ENCODE results near the gene RGMB. TPM values are rescaled to one million over a fixed set of nuclear protein-coding genes. Genes with fewer than 3 reads are reported as not detected.

RGMB gene
- total and polyA plus RNA-seq, 2 of the 13 experiments (the other 11 are each of a cell fraction or from before 2014, with no cell fraction given): 3.0 to 3.8 TPM

- TF ChIP-seq ZNF740 (CRISPR knock-in tag; IDR thresholded peaks at IDR 0.05): no peak
- peak in 1 of 2 experiments; percentile 57; a peak in 2 of 4 replicates for TF ChIP-seq ATF4 (CRISPR knock-in tag; IDR thresholded peaks at IDR 0.05)
- TF ChIP-seq PRDM10 (CRISPR knock-in tag; IDR thresholded peaks at IDR 0.05; ENCODE audit: low read depth): peak; percentile 45; the same call in 1 of the 2 replicates
- TF ChIP-seq LCORL (IDR thresholded peaks at IDR 0.05): no peak
- no peak for TF ChIP-seq LCORL (CRISPR knock-in tag; IDR thresholded peaks at IDR 0.05)
- TF ChIP-seq MIER3 (CRISPR knock-in tag; IDR thresholded peaks at IDR 0.05; ENCODE audit: borderline replicate concordance): 0 out of 2 replicates have a peak, but pooled peaks have one; percentile 34
- TF ChIP-seq ZNF138 (CRISPR knock-in tag; IDR thresholded peaks at IDR 0.05; ENCODE audit: low read depth): no peak
- TF ChIP-seq ZNF44 (CRISPR knock-in tag; IDR thresholded peaks at IDR 0.05): no peak
- TF ChIP-seq ZSCAN31 (CRISPR knock-in tag; IDR thresholded peaks at IDR 0.05; ENCODE audit: low read depth): no peak
- TF ChIP-seq ZNF543 (CRISPR knock-in tag; IDR thresholded peaks at IDR 0.05): peak; percentile 77; the same call in 1 of the 2 replicates
- peak; percentile 29; the same call in 1 of the 2 replicates for TF ChIP-seq E2F1 (CRISPR knock-in tag; IDR thresholded peaks at IDR 0.05)
- no peak for TF ChIP-seq SYNCRIP (IDR thresholded peaks at IDR 0.05; ENCODE audit: insufficient read depth, low read depth, low read length)
- peak; percentile 68 for TF ChIP-seq ZNF18 (CRISPR knock-in tag; IDR thresholded peaks at IDR 0.05; ENCODE audit: insufficient replicate concordance)
- TF ChIP-seq MIER2 (CRISPR knock-in tag; IDR thresholded peaks at IDR 0.05): no peak
- no peak for TF ChIP-seq ARNT (IDR thresholded peaks at IDR 0.05)
- no peak for TF ChIP-seq DNMT3B (CRISPR knock-in tag; conservative IDR thresholded peaks at IDR 0.05)
- TF ChIP-seq ZNF484 (CRISPR knock-in tag; IDR thresholded peaks at IDR 0.05; ENCODE audit: borderline replicate concordance, low read depth): no peak
- 0 out of 2 replicates have a peak, but pooled peaks have one; percentile 69 for TF ChIP-seq GABPB1 (CRISPR knock-in tag; IDR thresholded peaks at IDR 0.05)
- no peak for TF ChIP-seq ZNF724P (CRISPR knock-in tag; IDR thresholded peaks at IDR 0.05; ENCODE audit: borderline replicate concordance)
- TF ChIP-seq DRAP1 (CRISPR knock-in tag; IDR thresholded peaks at IDR 0.05): peak; percentile 41; the same call in 1 of the 2 replicates
- TF ChIP-seq DMTF1 (CRISPR knock-in tag; IDR thresholded peaks at IDR 0.05): peak; percentile 85; the same call in 1 of the 2 replicates
Measured at GRCh38 chr5:98773214-98773463, 324 bp upstream of the RGMB start (continued).

All from HepG2 (cell line).